Spleen (tissue), 7 donors: ENCODE data around the gene NEO1.
"Not testable (repeated sequence)": the region's sequence is repeated elsewhere in the genome, so short reads cannot be mapped to it uniquely, and the experiment has no call there.

Source experiments
- CTCF ChIP-seq, 11 experiments: fragments of 200-600 bp in 7 of 11; fragments of 450-650 bp in 4 of 11; sonication (generic) in 4 of 11; IDR thresholded peaks in 8 of 11; conservative IDR thresholded peaks in 3 of 11; 1 replicate in 7 of 11; 2 replicates in 4 of 11; pipeline versions ENCODE4 v1.4.0 to v1.8.0; 2016 to 2021; ENCODE audit warnings: antibody characterized with exemption in 11 of 11, inconsistent platforms in 4 of 11, mild to moderate bottlenecking in 1 of 11
- POLR2AphosphoS5 ChIP-seq, 3 donors: sonication (generic); formaldehyde crosslinking; IDR thresholded peaks; one replicate each; pipeline ENCODE4 v1.5.1; 2017; ENCODE audit warnings: antibody characterized with exemption in 3 of 3
- donor health status: DM: no; HTN: no; CAD: no; lungs with moderate emphysema.
- donor health status: DM: no; HTN: no; CAD: no.
- donor health status: DM: no; HTN: no; CAD: no.

- not testable (repeated sequence) for TF ChIP-seq CTCF (IDR thresholded peaks at IDR 0.05 in 8 of 11, conservative IDR thresholded peaks at IDR 0.05 in 3 of 11); POLR2AphosphoS5 (IDR thresholded peaks at IDR 0.05)
These were observed 114.4 kb downstream of the NEO1 start for GRCh38 chr15:73166711-73167110.
